Hematopoietic multipotent progenitor cell treated with erythropoietin and hydrocortisone succinate and interleukin-3 and kit ligand, for 17 days (in vitro differentiated cells): ENCODE measurements around the gene FAM20C.

Source experiments
- DNase-seq: peaks from one replicate; pipeline ENCODE4 v3.0.0-alpha.2; 2015; ENCODE audit warnings: low spot score

The FAM20C gene

GRCh38 chr7:307970-308369, 115.6 kb downstream of the FAM20C start:
- no peak for DNase-seq

GRCh38 chr7:309586-310228, 117.3 kb downstream of the FAM20C start:
- DNase-seq = no peak
